ENCODE measurements around the gene ZNF608.

ZNF608 gene

GRCh38 chr5:124725040-124725434 lies 21.4 kb downstream of the ZNF608 start:
- TF ChIP-seq, protein P1, sequence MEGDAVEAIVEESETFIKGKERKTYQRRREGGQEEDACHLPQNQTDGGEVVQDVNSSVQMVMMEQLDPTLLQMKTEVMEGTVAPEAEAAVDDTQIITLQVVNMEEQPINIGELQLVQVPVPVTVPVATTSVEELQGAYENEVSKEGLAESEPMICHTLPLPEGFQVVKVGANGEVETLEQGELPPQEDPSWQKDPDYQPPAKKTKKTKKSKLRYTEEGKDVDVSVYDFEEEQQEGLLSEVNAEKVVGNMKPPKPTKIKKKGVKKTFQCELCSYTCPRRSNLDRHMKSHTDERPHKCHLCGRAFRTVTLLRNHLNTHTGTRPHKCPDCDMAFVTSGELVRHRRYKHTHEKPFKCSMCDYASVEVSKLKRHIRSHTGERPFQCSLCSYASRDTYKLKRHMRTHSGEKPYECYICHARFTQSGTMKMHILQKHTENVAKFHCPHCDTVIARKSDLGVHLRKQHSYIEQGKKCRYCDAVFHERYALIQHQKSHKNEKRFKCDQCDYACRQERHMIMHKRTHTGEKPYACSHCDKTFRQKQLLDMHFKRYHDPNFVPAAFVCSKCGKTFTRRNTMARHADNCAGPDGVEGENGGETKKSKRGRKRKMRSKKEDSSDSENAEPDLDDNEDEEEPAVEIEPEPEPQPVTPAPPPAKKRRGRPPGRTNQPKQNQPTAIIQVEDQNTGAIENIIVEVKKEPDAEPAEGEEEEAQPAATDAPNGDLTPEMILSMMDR (IDR thresholded peaks at IDR 0.05; ENCODE audit: low read length, missing control alignments), result no peak
- no peak overlapping the region for H3K4me3 ChIP-seq (replicated peaks; ENCODE audit: low read depth, low read length)
- no peak for DNase-seq (ENCODE audit: low read depth)

GRCh38 chr5:124724357-124725039 lies 21.9 kb downstream of the ZNF608 start:
- no peak overlapping the region for H3K4me3 ChIP-seq (replicated peaks; ENCODE audit: low read depth, low read length)
- DNase-seq (ENCODE audit: low read depth), result no peak
- TF ChIP-seq, protein P1 (IDR thresholded peaks at IDR 0.05; ENCODE audit: low read length, missing control alignments), result no peak

- no peak overlapping the region for H3K4me3 ChIP-seq (replicated peaks; ENCODE audit: low read depth, low read length)
- TF ChIP-seq, protein P1 (IDR thresholded peaks at IDR 0.05; ENCODE audit: low read length, missing control alignments), result no peak
- DNase-seq (ENCODE audit: low read depth), result no peak
Measured at GRCh38 chr5:124721229-124721735, 25.2 kb downstream of the ZNF608 start.

GRCh38 chr5:124720593-124720992 lies 25.8 kb downstream of the ZNF608 start:
- DNase-seq (ENCODE audit: low read depth), result no peak
- H3K4me3 ChIP-seq (replicated peaks; ENCODE audit: low read depth, low read length), result no peak overlapping the region
- TF ChIP-seq, protein P1 (IDR thresholded peaks at IDR 0.05; ENCODE audit: low read length, missing control alignments), result no peak

DNA sequence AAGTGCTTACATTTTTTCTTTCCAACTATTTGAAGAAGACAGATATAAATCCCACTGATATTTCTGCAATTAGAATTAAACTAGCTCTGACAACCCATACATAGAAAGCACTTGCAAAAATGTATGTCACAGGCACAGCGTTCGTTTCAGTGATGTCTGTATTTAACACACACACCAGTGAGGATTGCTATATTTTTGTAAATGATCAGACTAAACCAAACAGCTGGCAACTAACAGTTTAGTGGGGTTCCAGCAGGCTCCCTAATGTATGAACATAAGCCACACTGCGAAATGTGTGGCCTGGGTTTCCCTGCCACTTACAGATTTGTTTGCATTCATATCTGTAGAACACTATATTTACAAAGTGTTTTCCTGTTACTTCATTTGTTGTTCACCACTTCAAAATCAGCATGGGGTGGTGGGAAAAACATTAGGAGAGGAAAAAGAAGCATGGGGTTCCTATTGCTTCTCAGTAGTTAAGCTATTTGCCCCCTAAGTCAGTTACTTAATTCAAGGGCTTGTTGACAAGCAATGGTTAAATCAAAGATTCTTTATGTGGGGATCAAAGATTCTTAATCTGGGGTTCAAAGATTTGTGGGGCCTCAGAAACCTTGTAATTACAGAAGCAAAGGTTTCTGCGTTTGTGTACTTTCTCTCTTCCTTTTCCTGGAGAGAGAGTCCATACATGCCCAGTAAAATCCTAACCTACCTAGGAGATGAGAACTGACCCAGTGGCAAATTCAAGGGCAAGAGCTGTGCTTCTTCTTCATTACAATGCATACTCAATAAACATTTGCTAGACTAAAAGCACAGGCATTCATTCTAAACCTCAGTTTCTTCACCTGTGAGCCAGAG lies 27.1 kb downstream of the ZNF608 start:
- no peak overlapping the region for H3K4me3 ChIP-seq (replicated peaks; ENCODE audit: low read depth, low read length)
- TF ChIP-seq, protein P1 (IDR thresholded peaks at IDR 0.05; ENCODE audit: low read length, missing control alignments), result no peak
- no peak for DNase-seq (ENCODE audit: low read depth)

DNA sequence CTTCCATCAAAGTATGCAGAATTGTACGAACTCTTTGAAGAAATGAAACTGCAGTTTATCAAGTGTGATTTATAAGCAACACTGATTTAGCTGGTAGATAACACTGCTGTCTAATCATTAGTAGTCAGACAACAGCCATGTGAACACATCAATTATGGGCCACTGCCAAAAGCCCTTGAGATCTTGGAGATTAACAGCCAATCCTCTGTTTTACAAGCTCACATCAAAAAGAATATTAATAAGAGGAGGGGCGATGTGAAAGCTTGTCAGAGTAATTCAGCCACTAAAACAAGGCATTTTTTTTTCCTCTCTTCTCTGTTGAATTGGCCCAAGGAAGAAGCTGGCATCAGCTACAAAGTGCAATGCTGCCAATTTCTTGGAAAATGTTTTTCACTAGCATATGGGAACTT lies 28.1 kb downstream of the ZNF608 start:
- DNase-seq (ENCODE audit: low read depth), result no peak
- TF ChIP-seq, protein P1 (IDR thresholded peaks at IDR 0.05; ENCODE audit: low read length, missing control alignments), result no peak
- no peak overlapping the region for H3K4me3 ChIP-seq (replicated peaks; ENCODE audit: low read depth, low read length)

Measured in fibroblast of pulmonary artery (primary cell).